Measurements from ENCODE around the gene NEU1.
"Not testable (repeated sequence)": the region's sequence is repeated elsewhere in the genome, so short reads cannot be mapped to it uniquely, and the experiment has no call there.

Gene NEU1

GRCh38 chr6:31837369-31838113, 25.1 kb downstream of the NEU1 start:
- DNase-seq = no peak

DNA sequence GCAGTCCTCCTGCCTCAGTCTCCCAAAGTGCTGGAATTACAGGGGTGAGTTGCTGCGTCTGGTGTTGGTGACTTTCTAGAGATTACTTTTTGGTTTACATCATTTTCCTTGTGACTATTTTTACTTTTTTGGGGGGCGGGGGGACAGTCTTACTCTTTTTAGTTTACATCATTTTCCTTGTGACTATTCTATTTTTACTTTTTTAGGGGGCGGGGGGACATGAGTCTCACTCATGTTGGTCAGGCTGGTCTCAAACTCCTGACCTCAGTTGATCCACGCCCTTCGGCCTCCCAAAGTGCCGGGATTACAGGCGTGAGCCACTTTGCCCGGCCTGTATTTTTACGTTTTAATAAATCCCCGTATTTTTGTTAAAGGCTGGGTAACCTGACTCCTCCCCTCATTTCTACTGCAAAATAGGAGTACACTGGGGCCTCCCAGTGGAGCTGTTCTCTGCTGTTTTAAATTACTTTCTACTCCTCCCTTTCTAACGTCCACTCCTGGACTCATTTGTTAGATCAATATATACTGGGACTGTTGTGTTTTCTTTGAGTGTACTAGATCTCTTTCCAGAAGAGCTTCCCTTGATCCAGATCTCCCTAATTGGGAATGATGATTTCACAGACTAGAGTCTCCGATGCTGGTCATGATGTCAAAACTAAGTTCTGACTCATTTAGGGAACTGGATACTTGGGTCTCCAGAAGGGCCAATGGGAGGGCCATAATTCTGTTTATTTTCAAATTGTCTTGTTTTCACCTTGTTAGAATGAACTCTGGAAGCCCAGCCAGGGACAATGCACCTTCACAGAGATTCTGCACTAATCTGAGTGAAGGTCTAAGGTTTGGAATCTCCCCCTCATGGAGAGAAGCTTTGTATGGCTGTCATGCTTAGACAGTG, 25.9 kb downstream of the NEU1 start:
- DNase-seq = no peak

- no peak for DNase-seq
These were observed 26.6 kb downstream of the NEU1 start for GRCh38 chr6:31836047-31836473.

- peak; percentile 79 for DNase-seq
These were observed 28.0 kb downstream of the NEU1 start for GRCh38 chr6:31834367-31835250.

- peak; percentile 59 for DNase-seq
These were observed 31.0 kb downstream of the NEU1 start for GRCh38 chr6:31831350-31832215.

DNA sequence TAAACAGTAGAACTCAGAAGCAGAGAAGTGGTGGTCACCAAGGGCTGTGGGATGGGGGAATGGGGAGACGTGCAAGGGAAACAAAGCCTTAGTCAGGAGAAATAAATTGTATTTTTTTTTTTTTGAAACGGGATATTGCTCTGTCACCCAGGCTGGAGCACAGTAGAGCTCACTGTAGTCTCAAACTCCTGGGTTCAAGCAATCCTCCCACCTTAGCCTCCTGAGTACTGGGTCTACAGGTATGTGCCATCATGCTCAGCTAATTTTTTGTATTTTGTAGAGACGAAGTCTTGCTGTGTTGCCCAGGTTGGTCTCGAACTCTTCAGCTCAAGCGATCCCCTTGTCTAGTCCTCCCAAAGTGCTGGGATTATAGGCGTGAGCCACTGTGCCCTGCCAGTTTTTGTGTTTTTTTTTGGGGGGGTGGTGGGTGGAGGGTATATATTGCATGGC, 31.7 kb downstream of the NEU1 start:
- peak; percentile 36 for DNase-seq

GRCh38 chr6:31829633-31830283, 32.9 kb downstream of the NEU1 start:
- no peak for DNase-seq

GRCh38 chr6:31827286-31828079, 35.1 kb downstream of the NEU1 start, which contains the start of gene HSPA1B:
TSS of gene HSPA1B (plus strand) at chr6:31827738. CDS start at chr6:31827951, 213 bp downstream.
- DNase-seq = peak; percentile 97

- DNase-seq = peak; percentile 34
These were observed 35.8 kb downstream of the NEU1 start for GRCh38 chr6:31826793-31827285.

DNA sequence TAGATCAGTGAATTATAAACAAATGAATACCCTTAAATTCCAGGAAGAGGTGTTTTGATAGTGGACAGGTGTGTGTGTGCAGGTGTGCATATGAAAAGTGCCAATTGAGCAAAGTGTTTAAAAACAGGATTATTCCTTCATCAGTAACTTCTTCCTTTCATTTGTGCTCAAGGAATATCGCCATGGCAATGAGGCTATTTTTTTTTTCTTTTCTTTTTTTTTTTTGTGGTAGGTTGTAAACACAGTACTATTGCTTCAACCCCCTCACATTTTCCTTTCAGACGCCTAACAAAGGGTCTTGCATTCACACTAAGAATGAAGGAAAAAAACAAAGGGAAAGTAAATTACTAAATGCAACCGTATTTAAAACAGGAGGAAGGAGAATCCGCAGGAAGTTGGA, 37.1 kb downstream of the NEU1 start:
- no peak for DNase-seq

DNA sequence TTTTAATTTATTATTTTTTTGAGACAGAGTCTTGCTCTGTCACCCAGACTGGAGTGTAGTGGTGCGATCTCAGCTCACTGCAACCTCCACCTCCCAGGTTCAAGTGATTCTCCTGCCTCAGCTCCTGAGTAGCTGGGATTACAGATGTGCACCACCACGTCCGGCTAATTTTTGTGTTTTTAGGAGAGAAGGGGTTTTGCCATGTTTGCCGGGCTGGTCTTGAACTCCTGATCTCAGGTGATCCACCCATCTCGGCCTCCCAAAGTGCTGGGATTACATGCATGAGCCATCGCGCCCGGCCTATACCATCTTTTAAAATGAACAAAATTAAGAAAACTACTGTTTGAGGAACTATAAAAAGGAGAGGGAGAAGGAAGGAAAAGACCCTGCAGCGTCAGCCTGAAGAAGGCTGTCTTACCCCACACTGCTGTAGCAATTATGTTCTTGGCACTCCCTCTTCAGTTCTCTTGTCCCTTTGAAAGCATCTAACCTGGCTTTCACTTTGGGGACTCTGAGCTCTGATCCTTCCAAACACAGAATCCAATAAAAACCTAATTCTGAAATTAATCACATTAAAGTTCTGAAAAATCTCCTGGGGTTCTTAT, 38.9 kb downstream of the NEU1 start:
- DNase-seq = not testable (repeated sequence)

DNA sequence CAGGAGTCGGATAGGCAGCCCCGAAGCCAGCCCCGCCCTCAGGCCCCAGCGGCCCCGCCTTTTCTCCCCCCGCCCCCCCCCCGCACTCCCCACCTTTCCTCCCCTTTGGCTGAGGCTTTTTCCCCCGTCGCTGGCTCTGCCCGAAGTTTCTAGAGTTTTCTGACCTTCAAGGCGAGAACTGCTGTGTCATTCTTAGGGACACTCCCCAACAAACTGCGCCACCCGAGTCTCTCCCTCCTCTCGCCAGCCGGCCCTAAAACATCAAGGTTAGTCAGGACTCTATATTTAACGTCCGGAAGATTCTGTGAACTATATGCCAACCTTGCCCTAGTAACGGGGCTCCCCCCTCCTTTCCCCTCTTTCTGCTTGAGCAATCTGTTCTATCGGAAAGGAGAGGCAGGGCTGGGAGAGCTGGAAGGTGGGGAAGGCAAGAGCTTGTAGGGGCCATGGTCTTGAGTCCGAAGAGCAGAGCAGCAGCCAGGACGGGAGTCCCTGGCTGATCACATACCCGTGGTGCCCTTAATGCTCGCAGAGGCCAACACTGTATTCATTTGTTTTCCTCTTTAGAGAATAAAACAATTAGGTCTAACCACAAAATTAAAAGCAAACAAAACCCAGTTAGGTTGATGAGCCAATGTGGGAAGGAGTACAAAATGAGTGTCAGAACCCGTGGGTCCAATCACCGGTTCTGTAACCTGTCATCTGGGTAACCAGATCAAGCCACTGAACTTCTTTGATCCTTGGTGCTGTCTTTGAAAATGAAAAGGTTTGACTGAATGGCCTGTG, 40.4 kb downstream of the NEU1 start:
- peak; percentile 81 for DNase-seq

GRCh38 chr6:31821301-31822035, 41.2 kb downstream of the NEU1 start:
- DNase-seq = peak; percentile 53

GRCh38 chr6:31820399-31820798, 42.2 kb downstream of the NEU1 start:
- not testable (repeated sequence) for DNase-seq

GRCh38 chr6:31819871-31820299, 42.7 kb downstream of the NEU1 start:
- DNase-seq = no peak

- peak; percentile 22 for DNase-seq
These were observed 44.6 kb downstream of the NEU1 start for GRCh38 chr6:31817929-31818511.

DNA sequence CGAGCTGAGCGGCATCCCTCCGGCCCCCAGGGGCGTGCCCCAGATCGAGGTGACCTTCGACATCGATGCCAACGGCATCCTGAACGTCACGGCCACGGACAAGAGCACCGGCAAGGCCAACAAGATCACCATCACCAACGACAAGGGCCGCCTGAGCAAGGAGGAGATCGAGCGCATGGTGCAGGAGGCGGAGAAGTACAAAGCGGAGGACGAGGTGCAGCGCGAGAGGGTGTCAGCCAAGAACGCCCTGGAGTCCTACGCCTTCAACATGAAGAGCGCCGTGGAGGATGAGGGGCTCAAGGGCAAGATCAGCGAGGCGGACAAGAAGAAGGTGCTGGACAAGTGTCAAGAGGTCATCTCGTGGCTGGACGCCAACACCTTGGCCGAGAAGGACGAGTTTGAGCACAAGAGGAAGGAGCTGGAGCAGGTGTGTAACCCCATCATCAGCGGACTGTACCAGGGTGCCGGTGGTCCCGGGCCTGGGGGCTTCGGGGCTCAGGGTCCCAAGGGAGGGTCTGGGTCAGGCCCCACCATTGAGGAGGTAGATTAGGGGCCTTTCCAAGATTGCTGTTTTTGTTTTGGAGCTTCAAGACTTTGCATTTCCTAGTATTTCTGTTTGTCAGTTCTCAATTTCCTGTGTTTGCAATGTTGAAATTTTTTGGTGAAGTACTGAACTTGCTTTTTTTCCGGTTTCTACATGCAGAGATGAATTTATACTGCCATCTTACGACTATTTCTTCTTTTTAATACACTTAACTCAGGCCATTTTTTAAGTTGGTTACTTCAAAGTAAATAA, 45.3 kb downstream of the NEU1 start:
- DNase-seq = peak; percentile 33

Data from CD4-positive, alpha-beta T cell treated with Interleukin-15 for 1 hour (primary cell).